Smooth muscle cell (in vitro differentiated cells): Measurements from ENCODE around the gene SETDB1. TPM values are rescaled to one million over a fixed set of nuclear protein-coding genes. Genes with fewer than 3 reads are reported as not detected.
"Not testable (repeated sequence)": the region's sequence is repeated elsewhere in the genome, so short reads cannot be mapped to it uniquely, and the experiment has no call there.

Source experiments
- DNase-seq: peaks from one replicate; lab custom pipeline; 2025; ENCODE audit not compliant: unreplicated experiment; lab: John Stamatoyannopoulos, UW
- H2AFZ ChIP-seq: fragments of 200-600 bp; sonication (generic); 2 replicates; pipeline ENCODE4 v1.6.0; 2016; ENCODE audit warnings: antibody characterized with exemption, low read depth, mild to moderate bottlenecking
- H3F3A ChIP-seq: fragments of 200-600 bp; sonication (generic); 2 replicates; pipeline ENCODE4 v1.6.0; 2017; ENCODE audit warnings: antibody characterized with exemption, low read depth
- H3K27ac ChIP-seq: fragments of 200-600 bp; sonication (generic); 2 replicates; pipeline ENCODE4 v1.5.1; 2016; ENCODE audit warnings: low read depth, mild to moderate bottlenecking
- H3K27me3 ChIP-seq: fragments of 200-600 bp; sonication (generic); 2 replicates; pipeline ENCODE4 v1.6.1; 2016; ENCODE audit warnings: low read depth, mild to moderate bottlenecking
- H3K36me3 ChIP-seq: fragments of 200-600 bp; sonication (generic); 2 replicates; pipeline ENCODE4 v1.5.1; 2016; ENCODE audit warnings: low read depth
- H3K4me1 ChIP-seq: fragments of 200-600 bp; sonication (generic); 2 replicates; pipeline ENCODE4 v1.5.1; 2016; ENCODE audit warnings: low read depth
- H3K4me2 ChIP-seq: fragments of 200-600 bp; sonication (generic); 2 replicates; pipeline ENCODE4 v1.6.0; 2016; ENCODE audit warnings: mild to moderate bottlenecking
- H3K4me3 ChIP-seq: fragments of 200-600 bp; sonication (generic); 2 replicates; pipeline ENCODE4 v1.5.1; 2016; ENCODE audit warnings: mild to moderate bottlenecking
- H3K79me2 ChIP-seq: fragments of 200-600 bp; sonication (generic); 2 replicates; pipeline ENCODE4 v1.6.0; 2016; ENCODE audit warnings: low read depth, mild to moderate bottlenecking
- H3K9ac ChIP-seq: fragments of 200-600 bp; sonication (generic); 2 replicates; pipeline ENCODE4 v1.6.0; 2016; ENCODE audit warnings: low read depth
- H3K9me3 ChIP-seq: fragments of 200-600 bp; sonication (generic); replicated peaks from 2 replicates; pipeline ENCODE4 v1.5.1; 2016; ENCODE audit warnings: low read depth
- H4K20me1 ChIP-seq: fragments of 200-600 bp; sonication (generic); 2 replicates; pipeline ENCODE4 v1.6.0; 2016; ENCODE audit warnings: low read depth
- WGBS: methylation state at CpG from one replicate; pipeline ENCODE4 v1.1.7; 2016; ENCODE audit warnings: low lambda C conversion rate; 5-methylcytosine and 5-hydroxymethylcytosine counted together
- polyA plus RNA-seq: library from polyadenylated mRNA; unstranded; fragments of >200 nt; fragmentation: Nextera tagmentation; extraction: Ambion mirVana; gene quantifications from 2 replicates; pipeline ENCODE4 v1.2.1, GENCODE V29; 2016
- total RNA-seq: library from RNA; depleted of rRNA; stranded (reverse); fragments of >200 nt; gene quantifications from 2 replicates; pipeline ENCODE4 v1.2.3, GENCODE V29; 2014
- TF ChIP-seq, protein P1 (sequence below): fragments of 200-600 bp; sonication (generic); IDR thresholded peaks from 2 replicates; pipeline ENCODE4 v1.5.1; 2017; ENCODE audit warnings: borderline replicate concordance, mild to moderate bottlenecking, antibody characterized with exemption; ENCODE audit not compliant: insufficient read depth, poor library complexity, severe bottlenecking

Gene SETDB1
- total and polyA plus RNA-seq, 2 experiments from 2014 or later: 11.3 to 19.1 TPM

GRCh38 chr1:150895618-150896017, 30.5 kb upstream of the SETDB1 start:
- Histone ChIP-seq H3K79me2 (no peaks in the 10 kb centered on the region), H3K4me1 (no peaks in the 10 kb centered on the region), H3F3A (no peaks in the 10 kb centered on the region), H3K36me3 (no peaks in the 10 kb centered on the region), H3K27ac (no peak overlapping the region), H3K4me2 (no peak overlapping the region), H3K27me3 (no peaks in the 10 kb centered on the region), H3K4me3 (no peak overlapping the region), H3K9ac (no peak overlapping the region), H2AFZ (no peak overlapping the region), H4K20me1 (no peaks in the 10 kb centered on the region), H3K9me3 (no peaks in the 10 kb centered on the region)
- TF ChIP-seq, protein P1, sequence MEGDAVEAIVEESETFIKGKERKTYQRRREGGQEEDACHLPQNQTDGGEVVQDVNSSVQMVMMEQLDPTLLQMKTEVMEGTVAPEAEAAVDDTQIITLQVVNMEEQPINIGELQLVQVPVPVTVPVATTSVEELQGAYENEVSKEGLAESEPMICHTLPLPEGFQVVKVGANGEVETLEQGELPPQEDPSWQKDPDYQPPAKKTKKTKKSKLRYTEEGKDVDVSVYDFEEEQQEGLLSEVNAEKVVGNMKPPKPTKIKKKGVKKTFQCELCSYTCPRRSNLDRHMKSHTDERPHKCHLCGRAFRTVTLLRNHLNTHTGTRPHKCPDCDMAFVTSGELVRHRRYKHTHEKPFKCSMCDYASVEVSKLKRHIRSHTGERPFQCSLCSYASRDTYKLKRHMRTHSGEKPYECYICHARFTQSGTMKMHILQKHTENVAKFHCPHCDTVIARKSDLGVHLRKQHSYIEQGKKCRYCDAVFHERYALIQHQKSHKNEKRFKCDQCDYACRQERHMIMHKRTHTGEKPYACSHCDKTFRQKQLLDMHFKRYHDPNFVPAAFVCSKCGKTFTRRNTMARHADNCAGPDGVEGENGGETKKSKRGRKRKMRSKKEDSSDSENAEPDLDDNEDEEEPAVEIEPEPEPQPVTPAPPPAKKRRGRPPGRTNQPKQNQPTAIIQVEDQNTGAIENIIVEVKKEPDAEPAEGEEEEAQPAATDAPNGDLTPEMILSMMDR: no peak
- DNase-seq: no peak
- WGBS: 84% methylated on average over 4 of the region's 4 CpGs

GRCh38 chr1:150899795-150900194, 26.4 kb upstream of the SETDB1 start:
- H2AFZ ChIP-seq, H3K27ac ChIP-seq, H4K20me1 ChIP-seq, H3K4me2 ChIP-seq, H3K9ac ChIP-seq, H3K4me3 ChIP-seq, H3K9me3 ChIP-seq, H3K27me3 ChIP-seq, H3K4me1 ChIP-seq, H3F3A ChIP-seq, H3K36me3 ChIP-seq, DNase-seq, H3K79me2 ChIP-seq: not testable (repeated sequence)
- 93% methylated on average over 8 of the region's 8 CpGs for WGBS

DNA sequence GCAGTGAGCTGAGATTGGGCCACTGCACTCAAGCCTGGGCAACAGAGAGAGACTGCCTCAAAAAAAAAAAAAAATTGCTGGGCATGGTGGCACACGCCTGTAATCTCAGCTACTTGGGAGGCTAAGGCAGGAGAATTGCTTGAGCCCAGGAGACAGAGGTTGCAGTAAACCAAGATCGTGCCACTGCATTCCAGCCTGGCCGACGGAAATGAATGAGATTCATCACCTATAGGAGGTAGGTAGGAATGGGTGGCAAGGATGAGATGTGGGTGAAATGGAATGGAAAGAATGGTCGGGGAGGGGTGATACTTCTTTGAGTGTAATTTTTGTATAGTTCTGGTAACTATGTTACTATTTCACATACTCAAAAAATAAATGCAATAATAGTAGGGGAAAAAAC, 23.8 kb upstream of the SETDB1 start:
- no peaks in the 10 kb centered on the region for H4K20me1 ChIP-seq
- H3F3A ChIP-seq: no peaks in the 10 kb centered on the region
- no peaks in the 10 kb centered on the region for H3K36me3 ChIP-seq
- DNase-seq: no peak
- TF ChIP-seq, protein P1: no peak
- H3K27ac ChIP-seq: no peak overlapping the region
- H3K79me2 ChIP-seq: no peaks in the 10 kb centered on the region
- H3K4me3 ChIP-seq: no peak overlapping the region
- H3K27me3 ChIP-seq: no peaks in the 10 kb centered on the region
- no peak overlapping the region for H3K9ac ChIP-seq
- no peak overlapping the region for H3K4me2 ChIP-seq
- H3K9me3 ChIP-seq: no peaks in the 10 kb centered on the region
- 94% methylated on average over 5 of the region's 5 CpGs for WGBS
- H2AFZ ChIP-seq: no peak overlapping the region
- no peaks in the 10 kb centered on the region for H3K4me1 ChIP-seq

- WGBS: 95% methylated on average over 1 of the region's 1 CpG
- H2AFZ ChIP-seq: no peak overlapping the region
- H3K79me2 ChIP-seq: no peaks in the 10 kb centered on the region
- no peaks in the 10 kb centered on the region for H3F3A ChIP-seq
- H3K27me3 ChIP-seq: no peaks in the 10 kb centered on the region
- no peak overlapping the region for H3K4me2 ChIP-seq
- no peaks in the 10 kb centered on the region for H3K36me3 ChIP-seq
- H3K27ac ChIP-seq: no peak overlapping the region
- H4K20me1 ChIP-seq: no peaks in the 10 kb centered on the region
- H3K9me3 ChIP-seq: no peaks in the 10 kb centered on the region
- H3K4me3 ChIP-seq: no peak overlapping the region
- H3K4me1 ChIP-seq: no peaks in the 10 kb centered on the region
- TF ChIP-seq, protein P1: no peak
- H3K9ac ChIP-seq: no peak overlapping the region
- no peak for DNase-seq
These were observed 23.4 kb upstream of the SETDB1 start for GRCh38 chr1:150902751-150903150.
